ENCODE data around the gene ERF.

DNA sequence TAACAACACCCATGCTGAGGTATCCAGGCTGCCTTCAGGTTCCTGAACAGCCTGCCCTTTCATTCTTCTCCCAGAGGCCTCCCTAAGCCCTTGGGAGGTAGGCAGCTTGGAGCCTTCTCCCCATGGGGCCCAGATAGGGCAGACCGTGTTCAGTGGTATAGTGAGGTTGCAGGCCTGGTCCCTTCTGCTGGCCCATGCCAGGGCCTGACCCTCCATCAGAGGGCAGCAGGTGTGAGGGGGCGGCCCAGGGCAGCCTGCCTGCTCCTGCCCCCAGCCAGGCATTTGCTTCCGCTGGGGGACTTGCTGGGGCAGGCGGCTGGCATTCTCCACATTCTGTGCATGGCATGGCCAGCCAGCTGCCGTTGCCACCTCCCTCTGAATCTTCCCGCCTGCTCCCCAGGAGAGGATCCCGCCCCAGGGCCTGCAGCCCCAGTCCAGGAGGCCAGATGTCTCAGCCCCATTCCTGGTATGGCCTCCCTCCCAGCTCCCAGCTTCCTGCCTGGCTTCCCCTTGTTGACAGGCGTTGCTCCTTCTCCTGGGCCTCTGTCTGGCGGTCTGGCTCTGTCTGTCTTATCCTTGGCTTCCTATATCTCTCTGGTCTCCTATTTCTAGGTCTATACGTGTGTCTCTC lies 23.0 kb upstream of the ERF start:
- TF ChIP-seq EZH2 (IDR thresholded peaks at IDR 0.05; ENCODE audit: insufficient read depth, poor library complexity, severe bottlenecking) (no peak), EZH2phosphoT487 (IDR thresholded peaks at IDR 0.05; ENCODE audit: insufficient read depth, low read depth) (no peak)

Data from GM23248 (cell line).